Right atrium auricular region (tissue), 2 donors: Measurements from ENCODE around the gene DUSP23. TPM values are rescaled to one million over a fixed set of nuclear protein-coding genes. Genes with fewer than 3 reads are reported as not detected.

Experiments
- DNase-seq: peaks from one replicate; pipeline ENCODE4 v3.0.0-alpha.2; 2019; ENCODE audit warnings: low spot score
- H3K27ac ChIP-seq, 2 donors: fragments of 200-600 bp; sonication (generic); 1 replicate in 1 of 2; 2 replicates in 1 of 2; pipeline ENCODE4 v1.5.1; 2016 to 2019
- H3K27me3 ChIP-seq, 2 donors: fragments of 200-600 bp; sonication (generic); one replicate each; pipeline versions ENCODE4 v1.5.1 to v1.6.0; 2017 to 2019
- H3K36me3 ChIP-seq: fragments of 200-600 bp; sonication (generic); one replicate; pipeline ENCODE4 v1.5.1; 2016
- H3K4me1 ChIP-seq, 2 donors: fragments of 200-600 bp; sonication (generic); one replicate each; pipeline versions ENCODE4 v1.5.1 to v1.6.0; 2017 to 2019
- H3K4me3 ChIP-seq, 2 donors: fragments of 200-600 bp; sonication (generic); 1 replicate in 1 of 2; 2 replicates in 1 of 2; pipeline ENCODE4 v1.5.1; 2017 to 2019; ENCODE audit warnings: mild to moderate bottlenecking in 1 of 2, moderate library complexity in 1 of 2
- H3K9me3 ChIP-seq, 2 donors: fragments of 200-600 bp; sonication (generic); one replicate each; pipeline ENCODE4 v1.5.1; 2019
- total RNA-seq, 2 donors: library from RNA; depleted of rRNA; stranded (reverse); fragments of >200 nt; gene quantifications; one replicate each; pipeline ENCODE4 v1.1.0, GENCODE V29; 2016
- TF ChIP-seq, protein P1 (sequence below), 2 donors: fragments of 200-600 bp; sonication (generic); IDR thresholded peaks; one replicate each; pipeline ENCODE4 v1.5.1; 2019; ENCODE audit warnings: antibody characterized with exemption in 2 of 2

DUSP23 gene
- 10 to 100 TPM; 42.9 to 58.8 TPM for total RNA-seq

DNA sequence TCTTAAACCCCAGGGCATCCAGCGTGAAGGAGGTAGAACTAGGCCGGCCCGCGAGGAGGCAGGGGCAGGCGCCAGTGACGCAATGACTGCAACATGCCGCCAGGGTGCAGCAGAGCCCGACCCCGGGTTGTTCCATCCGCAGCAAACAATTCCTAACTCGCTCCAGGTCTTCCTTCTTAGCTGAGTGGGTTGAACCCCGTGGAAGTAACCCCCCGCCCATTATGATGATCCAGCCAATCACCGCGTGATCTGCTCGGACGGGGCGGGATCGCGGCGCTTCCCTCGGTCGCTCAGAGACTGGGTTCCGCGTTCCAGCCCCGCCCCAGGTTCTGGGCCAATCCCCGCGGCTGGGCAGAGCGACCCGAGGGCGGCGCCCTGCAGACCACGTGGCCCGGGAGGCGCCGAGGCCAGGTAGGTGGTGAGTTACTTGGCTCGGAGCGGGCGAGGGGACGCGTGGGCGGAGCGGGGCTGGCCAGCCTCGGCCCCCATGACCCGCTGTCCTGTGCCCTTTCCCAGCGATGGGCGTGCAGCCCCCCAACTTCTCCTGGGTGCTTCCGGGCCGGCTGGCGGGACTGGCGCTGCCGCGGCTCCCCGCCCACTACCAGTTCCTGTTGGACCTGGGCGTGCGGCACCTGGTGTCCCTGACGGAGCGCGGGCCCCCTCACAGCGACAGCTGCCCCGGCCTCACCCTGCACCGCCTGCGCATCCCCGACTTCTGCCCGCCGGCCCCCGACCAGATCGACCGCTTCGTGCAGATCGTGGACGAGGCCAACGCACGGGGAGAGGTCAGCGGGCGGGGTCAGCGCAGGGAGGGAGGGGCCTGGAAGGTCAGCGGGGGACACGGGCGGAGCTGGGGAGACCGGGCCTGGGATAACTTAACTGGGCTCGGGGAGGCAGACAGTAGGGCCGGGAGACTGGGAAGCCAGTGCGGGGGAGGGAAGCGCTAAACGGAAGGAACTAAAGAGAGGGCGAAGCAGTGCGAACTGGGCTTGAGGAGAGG, at the start of gene DUSP23:
TSS of gene DUSP23 (plus strand) at position 380 of the 1,000 bp plus-strand sequence. CDS start at position 519, 139 bp downstream.
- Histone ChIP-seq H3K36me3 (no peaks in the 10 kb centered on the region), H3K27ac (peak within 1 kb of the TSS; percentile 75 to 86), H3K27me3 (no peaks in the 10 kb centered on the region), H3K9me3 (no peaks in the 10 kb centered on the region), H3K4me3 (peak within 1 kb of the TSS; percentile 75 to 98), H3K4me1 (peaks cover 0 to 21% of the 10 kb centered on the region in 2 donors)
- peak; percentile 98 for DNase-seq
- TF ChIP-seq, protein P1, sequence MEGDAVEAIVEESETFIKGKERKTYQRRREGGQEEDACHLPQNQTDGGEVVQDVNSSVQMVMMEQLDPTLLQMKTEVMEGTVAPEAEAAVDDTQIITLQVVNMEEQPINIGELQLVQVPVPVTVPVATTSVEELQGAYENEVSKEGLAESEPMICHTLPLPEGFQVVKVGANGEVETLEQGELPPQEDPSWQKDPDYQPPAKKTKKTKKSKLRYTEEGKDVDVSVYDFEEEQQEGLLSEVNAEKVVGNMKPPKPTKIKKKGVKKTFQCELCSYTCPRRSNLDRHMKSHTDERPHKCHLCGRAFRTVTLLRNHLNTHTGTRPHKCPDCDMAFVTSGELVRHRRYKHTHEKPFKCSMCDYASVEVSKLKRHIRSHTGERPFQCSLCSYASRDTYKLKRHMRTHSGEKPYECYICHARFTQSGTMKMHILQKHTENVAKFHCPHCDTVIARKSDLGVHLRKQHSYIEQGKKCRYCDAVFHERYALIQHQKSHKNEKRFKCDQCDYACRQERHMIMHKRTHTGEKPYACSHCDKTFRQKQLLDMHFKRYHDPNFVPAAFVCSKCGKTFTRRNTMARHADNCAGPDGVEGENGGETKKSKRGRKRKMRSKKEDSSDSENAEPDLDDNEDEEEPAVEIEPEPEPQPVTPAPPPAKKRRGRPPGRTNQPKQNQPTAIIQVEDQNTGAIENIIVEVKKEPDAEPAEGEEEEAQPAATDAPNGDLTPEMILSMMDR (IDR thresholded peaks at IDR 0.05): peak; percentile 87 to 94

DNA sequence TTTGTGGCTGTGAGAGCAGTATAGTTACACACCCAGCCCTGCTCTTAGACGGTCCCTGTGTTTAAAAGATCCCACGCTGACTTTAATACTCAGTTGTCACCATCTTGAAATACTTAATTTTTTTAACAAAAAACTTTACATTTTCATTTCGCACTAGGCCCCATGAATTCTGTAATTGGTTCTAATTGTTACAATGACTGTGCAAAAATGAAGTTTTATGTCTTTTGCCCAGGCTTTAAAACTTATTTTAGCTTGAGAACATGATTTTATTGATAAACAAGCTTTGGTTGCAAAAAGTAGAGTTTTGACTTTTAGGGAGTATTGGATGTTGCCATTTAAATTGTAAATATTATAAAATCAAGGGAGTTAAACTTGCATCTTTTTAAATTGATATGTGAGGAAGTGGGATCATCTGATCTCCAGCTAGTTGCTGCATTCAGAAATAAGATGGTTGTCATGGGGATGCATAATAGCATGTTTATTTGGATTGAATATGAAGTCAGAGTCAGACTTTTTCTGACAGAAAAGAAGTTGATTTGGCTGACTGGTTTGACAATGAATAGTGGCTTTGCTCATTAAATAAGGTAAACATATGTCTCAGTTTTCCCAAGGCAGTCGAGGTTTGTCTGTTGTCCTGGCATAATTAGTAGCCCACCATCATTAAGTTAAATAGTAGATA, 43.4 kb upstream of the DUSP23 start:
- H3K9me3 ChIP-seq: peaks cover 0 to 2% of the 10 kb centered on the region in 2 donors
- no peaks in the 10 kb centered on the region for H3K27me3 ChIP-seq
- no peak overlapping the region for H3K4me3 ChIP-seq
- H3K4me1 ChIP-seq: no peaks in the 10 kb centered on the region
- TF ChIP-seq, protein P1 (IDR thresholded peaks at IDR 0.05): no peak
- H3K36me3 ChIP-seq: no peaks in the 10 kb centered on the region
- H3K27ac ChIP-seq: no peak overlapping the region
- no peak for DNase-seq

DNA sequence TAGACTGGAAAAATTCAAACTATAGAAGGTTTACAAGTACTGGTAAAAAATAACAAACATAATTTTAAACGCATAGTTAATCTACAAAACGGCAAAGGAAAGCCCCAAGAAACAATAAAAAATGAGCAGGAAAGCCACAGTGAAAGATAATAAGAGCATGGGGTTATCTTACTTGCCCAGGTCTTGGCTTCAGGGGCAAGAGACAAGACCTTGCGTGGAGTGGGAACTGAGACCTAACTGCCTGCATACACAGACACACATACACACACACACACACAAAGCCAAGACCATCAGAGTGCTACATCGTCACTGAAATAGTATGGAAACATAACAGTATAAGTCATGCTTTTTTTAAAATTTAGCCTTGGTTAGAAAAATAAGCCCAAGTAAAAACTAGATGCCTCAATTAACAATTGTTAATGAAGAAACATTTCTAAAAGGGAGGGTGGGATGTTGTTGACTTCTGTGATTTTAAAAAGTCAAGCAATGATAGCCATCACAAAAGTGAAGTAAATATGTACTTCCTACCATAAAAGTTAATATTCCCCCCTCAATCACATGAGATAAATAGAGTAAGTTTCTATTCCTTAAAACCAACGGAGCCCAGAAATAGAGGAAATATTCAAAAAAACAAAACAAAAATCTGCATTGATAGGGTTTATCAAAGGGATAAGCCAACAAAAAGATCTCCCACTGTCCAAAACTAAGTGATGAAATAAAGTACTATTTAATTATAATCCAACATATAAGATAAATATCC, 36.9 kb upstream of the DUSP23 start:
- TF ChIP-seq, protein P1 (IDR thresholded peaks at IDR 0.05): no peak
- Histone ChIP-seq H3K4me3 (no peak overlapping the region), H3K4me1 (no peaks in the 10 kb centered on the region), H3K27ac (no peak overlapping the region), H3K9me3 (peaks cover 0 to 8% of the 10 kb centered on the region in 2 donors), H3K36me3 (no peaks in the 10 kb centered on the region), H3K27me3 (no peaks in the 10 kb centered on the region)
- no peak for DNase-seq

DNA sequence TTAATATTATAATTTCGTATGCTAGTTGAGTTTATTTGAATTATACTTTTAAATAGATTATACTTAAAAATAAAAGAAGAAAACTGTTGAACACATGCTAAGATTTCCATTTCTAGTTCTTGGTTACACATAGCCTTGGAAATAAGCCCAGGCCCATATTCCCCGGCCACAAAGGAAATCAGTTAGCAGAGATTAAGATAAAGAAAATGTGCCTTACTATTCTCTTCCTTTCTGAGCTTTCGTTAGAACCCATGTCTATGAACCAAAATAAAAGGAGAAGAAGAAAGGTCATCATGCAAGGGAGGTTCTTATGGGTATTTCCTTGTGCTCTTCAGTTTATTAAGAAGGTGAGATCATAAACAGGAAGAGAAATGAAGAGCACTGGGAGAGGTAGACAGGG, 34.1 kb upstream of the DUSP23 start:
- H3K4me1 ChIP-seq: no peaks in the 10 kb centered on the region
- no peak overlapping the region for H3K27ac ChIP-seq
- no peak overlapping the region for H3K4me3 ChIP-seq
- H3K36me3 ChIP-seq: no peaks in the 10 kb centered on the region
- DNase-seq: no peak
- no peaks in the 10 kb centered on the region for H3K27me3 ChIP-seq
- TF ChIP-seq, protein P1 (IDR thresholded peaks at IDR 0.05): no peak
- peaks cover 0 to 8% of the 10 kb centered on the region in 2 donors for H3K9me3 ChIP-seq

DNA sequence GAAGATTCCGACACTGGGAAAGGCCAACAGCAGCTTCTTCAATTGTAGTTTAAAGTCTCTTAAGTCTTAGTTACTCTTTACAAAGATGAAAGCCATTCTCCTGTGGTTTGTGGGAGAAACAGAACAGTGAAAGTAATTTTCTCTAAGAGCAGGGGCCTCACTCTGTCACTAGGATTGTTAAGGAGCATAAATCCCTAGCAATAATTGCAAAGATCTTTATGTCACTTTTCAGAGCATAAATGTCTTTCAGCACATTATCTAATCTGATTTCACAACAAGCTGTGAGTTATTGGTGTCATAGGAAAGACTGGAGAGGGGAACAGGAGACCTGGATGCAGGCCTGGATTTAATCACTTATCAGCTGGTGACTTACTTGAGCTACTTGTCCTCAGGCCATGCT, 32.4 kb upstream of the DUSP23 start:
- Histone ChIP-seq H3K4me3 (no peak overlapping the region), H3K9me3 (no peaks in the 10 kb centered on the region), H3K36me3 (no peaks in the 10 kb centered on the region), H3K4me1 (no peaks in the 10 kb centered on the region), H3K27ac (no peak overlapping the region), H3K27me3 (no peaks in the 10 kb centered on the region)
- TF ChIP-seq, protein P1 (IDR thresholded peaks at IDR 0.05): no peak
- no peak for DNase-seq
